HG02759 (cell line): ENCODE measurements around the gene IQGAP1.
A peak's percentile ranks its signal among the peaks of the same experiment; 100 is the strongest.

ENCODE experiments used
- ATAC-seq: cut with Tn5 transposase; IDR thresholded peaks from one replicate; pipeline ENCODE4 v1.9.1; 2021; ENCODE audit warnings: mild to moderate bottlenecking, moderate library complexity; ENCODE audit not compliant: unreplicated experiment

IQGAP1 gene

DNA sequence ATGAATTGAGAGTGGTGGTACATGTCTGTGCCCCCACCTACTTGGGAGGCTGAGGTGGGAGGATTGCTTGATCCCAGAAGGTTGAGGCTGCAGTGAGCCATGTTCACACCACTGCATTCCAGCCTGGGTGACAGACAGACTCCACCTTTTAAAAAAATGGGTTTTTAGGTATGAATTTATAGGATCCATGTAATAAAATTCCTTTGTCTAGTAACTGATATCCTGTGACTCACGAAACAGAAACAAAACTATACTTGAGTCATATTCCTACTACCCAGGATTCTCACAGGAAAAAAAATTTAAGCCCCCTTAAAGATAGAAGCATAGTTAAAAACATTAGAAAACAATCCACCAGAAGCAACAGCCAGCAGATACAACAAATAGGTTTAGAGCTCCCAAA lies 131.6 kb downstream of the IQGAP1 start:
- no peak for ATAC-seq

- no peak for ATAC-seq
Observed at GRCh38 chr15:90520365-90520764, 132.3 kb downstream of the IQGAP1 start.

DNA sequence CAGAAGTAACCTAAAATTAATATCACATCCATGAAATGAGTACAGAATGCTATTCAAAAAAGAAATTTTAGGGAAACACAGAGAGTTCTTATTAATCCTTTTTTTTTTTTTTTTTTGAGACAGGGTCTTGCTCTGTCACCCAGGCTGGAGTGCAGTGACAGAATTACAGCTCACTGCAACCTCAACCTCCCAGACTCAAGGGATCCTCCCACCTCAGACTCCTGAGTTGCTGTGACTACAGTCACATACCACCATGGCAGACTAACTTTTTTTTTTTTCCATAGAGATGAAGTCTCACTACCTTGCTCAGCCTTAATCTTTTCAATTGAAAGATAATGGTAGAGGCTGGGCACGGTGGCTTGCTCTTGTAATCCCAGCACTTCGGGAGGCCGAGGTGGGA lies 135.3 kb downstream of the IQGAP1 start:
- ATAC-seq = no peak

DNA sequence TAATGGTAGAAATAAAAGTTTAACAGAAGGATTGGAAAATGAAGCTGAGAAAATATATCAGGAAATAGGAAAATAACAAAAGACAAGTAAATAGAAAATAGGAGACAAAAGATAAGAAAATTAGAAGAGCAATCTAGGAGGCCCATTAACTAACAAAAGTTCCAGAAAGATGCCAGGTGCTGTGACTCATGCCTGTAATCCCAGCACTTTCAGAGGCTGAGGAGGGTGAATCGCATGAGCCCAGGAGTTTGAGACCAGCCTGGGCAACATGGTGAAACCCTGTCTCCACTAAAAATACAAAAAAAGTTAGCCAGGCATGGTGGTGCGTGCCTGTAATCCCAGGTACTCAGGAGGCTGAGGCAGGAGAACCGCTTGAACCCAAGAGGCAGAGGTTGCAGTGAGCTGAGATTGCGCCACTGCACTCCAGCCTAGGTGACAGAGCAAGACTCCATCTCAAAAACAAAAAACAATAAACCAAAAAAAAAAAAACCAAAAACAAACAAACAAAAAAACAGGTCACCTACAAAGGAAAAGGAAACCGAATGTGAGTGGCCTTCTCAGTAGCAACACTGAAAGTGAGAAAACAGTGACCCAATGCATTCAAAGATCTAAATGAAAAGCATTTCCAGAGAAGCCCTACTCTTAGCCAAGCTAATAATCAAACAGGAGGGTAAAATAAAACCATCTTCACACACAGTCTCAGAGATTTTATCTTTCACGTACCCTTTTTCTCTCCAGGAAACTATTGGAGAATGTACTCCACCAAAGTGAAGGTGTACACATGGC lies 136.2 kb downstream of the IQGAP1 start:
- ATAC-seq = peak; percentile 52

DNA sequence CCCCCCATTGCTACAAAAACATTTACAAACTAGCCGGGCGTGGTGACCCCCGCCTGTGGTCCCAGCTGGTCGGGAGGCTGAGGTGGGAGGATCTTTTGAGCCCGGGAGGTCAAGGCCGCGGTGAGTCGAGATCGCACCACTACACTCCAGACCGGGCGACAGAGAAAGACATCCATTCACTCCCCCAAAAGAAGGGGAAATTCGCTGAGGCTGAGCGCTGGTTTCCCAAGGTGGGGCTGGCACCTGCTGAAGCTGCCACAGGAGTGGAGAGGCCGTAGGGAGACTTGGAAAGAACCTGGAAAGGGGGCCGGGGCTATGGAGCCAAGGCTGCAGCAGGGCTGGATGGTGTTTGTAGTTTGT lies 140.9 kb downstream of the IQGAP1 start:
- no peak for ATAC-seq

DNA sequence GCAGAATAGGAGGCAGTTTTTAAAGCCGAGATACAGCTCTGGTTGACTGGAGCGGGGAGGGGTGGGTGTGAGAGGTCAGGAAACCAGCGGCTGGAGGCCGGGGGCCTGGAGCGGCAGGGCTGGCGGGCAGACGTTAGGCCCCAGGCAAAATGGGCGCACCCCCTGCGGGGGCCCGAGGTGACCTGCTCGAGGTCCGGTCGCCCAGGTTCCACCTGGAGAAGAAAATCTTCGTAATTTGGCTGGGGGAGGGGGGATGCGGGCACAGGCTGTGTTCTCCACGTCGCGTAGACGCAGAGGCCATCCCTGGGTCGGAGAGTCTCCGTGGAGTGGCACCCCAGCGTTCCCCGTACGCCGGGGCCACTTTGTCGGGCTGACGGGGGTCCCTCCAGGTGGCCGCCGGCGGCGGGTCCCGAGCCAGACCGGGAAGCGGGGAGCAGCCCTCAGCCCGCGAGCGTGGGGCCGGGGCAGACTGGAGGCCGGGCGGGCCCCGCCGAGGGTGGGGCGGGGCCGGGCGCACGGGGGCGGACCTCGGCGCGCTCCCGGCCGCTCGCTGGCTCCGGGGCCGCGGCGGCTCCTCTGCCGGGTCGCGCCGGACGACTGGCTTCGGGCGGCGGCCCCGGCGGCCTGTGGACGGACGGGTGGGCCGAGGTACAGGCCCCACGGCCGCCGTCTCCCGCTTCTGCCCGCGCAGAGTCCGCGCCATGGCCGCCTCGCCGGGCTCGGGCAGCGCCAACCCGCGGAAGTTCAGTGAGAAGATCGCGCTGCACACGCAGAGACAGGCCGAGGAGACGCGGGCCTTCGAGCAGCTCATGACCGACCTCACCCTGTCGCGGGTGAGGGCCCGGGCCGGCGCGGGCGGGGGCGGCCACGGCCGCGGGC lies 141.6 kb downstream of the IQGAP1 start, which contains the start of gene CRTC3:
TSS of gene CRTC3 (plus strand) at position 553 of the 879 bp plus-strand sequence. CDS start at position 702, 149 bp downstream.
- ATAC-seq = peak; percentile 87

GRCh38 chr15:90530250-90531051 lies 142.4 kb downstream of the IQGAP1 start:
- ATAC-seq = peak; percentile 55

GRCh38 chr15:90531147-90531546 lies 143.1 kb downstream of the IQGAP1 start:
- ATAC-seq = no peak

- ATAC-seq = no peak
Observed at GRCh38 chr15:90535254-90535653, 147.2 kb downstream of the IQGAP1 start.

GRCh38 chr15:90539789-90540188 lies 151.7 kb downstream of the IQGAP1 start:
- ATAC-seq = no peak

DNA sequence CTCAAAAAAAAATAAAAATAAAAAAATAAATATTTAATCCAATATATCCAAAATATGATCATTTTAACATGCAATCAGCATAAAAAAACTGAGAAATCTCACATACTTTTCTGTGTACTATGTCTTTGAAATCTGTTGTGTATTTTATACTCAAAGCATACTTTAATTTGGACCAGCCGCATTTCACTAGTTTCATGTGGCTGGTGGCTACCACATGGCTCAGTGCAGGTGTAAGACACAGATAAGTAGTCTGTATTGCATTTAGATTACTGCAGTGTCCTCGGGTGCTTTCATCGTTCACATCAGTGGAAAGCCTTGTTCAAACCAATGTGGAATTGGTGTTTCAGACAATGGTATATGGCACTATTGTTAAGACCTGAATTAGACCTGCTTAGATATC lies 152.7 kb downstream of the IQGAP1 start:
- no peak for ATAC-seq

- ATAC-seq = no peak
Observed at GRCh38 chr15:90545095-90545494, 157.1 kb downstream of the IQGAP1 start.

DNA sequence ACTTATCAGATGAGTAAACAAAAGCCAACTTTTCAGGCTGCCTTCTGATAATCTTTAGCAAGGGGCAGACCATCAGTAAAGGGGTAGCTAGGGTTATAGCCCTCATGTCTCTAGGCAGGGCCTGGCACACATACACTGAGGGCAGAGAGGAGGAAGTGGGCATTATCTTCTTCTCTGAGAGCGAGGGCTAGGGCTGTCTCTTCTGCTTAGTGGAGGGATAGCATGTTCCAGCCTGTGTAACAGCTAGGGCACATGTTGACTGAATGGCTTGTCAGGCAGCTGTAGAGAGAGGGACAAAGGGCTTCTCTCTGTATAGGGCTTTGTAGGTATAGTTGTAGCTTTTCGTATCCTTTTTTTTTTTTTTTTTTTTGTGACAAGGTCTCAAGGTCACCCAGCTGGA lies 159.5 kb downstream of the IQGAP1 start:
- ATAC-seq = no peak

- ATAC-seq = no peak
Observed at GRCh38 chr15:90550919-90551318, 162.9 kb downstream of the IQGAP1 start.
